Measurements from ENCODE around the gene FASTKD2.

- TF ChIP-seq POLR2A (IDR thresholded peaks at IDR 0.05), result no peak
- peak; percentile 40 to 66 (median 56) for TF ChIP-seq CTCF (IDR thresholded peaks at IDR 0.05)
Observed at GRCh38 chr2:206800506-206801417, 35.4 kb downstream of the FASTKD2 start.
